Transverse colon (tissue), 3 donors: ENCODE measurements around the gene NHLH1.

Experiments
- CTCF ChIP-seq, 5 experiments: fragments of 200-600 bp in 3 of 5; fragments of 450-650 bp in 2 of 5; sonication (generic) in 3 of 5; IDR thresholded peaks; 1 replicate in 2 of 5; 2 replicates in 3 of 5; pipeline ENCODE4 v1.5.1; 2016 to 2017; ENCODE audit warnings: antibody characterized with exemption in 5 of 5, inconsistent platforms in 3 of 5, mild to moderate bottlenecking in 2 of 5, moderate library complexity in 1 of 5
- POLR2A ChIP-seq: fragments of 450-650 bp; IDR thresholded peaks from one replicate; pipeline ENCODE4 v1.6.1; 2016; ENCODE audit warnings: antibody characterized with exemption, mild to moderate bottlenecking, moderate library complexity

GRCh38 chr1:160361199-160361598, 5.7 kb upstream of the NHLH1 start:
- no peak for TF ChIP-seq CTCF (IDR thresholded peaks at IDR 0.05)
- no peak for TF ChIP-seq POLR2A
